SH-SY5Y (cell line): ENCODE measurements around the gene SPI1.

Source experiments
- GATA2 ChIP-seq: IDR thresholded peaks from 2 replicates; pipeline ENCODE4 v1.6.1; 2011; ENCODE audit warnings: mild to moderate bottlenecking, low read depth, low read length
- GATA3 ChIP-seq: IDR thresholded peaks from 2 replicates; pipeline ENCODE4 v1.6.1; 2011; ENCODE audit warnings: low read depth, mild to moderate bottlenecking, low read length, moderate library complexity

- TF ChIP-seq GATA2 = no peak
- no peak for TF ChIP-seq GATA3
Observed at GRCh38 chr11:47395223-47396048, 17.1 kb upstream of the SPI1 start.
